GM12874 (cell line): ENCODE measurements around the gene LDHA.

Experiments
- CTCF ChIP-seq: IDR thresholded peaks from 2 replicates; pipeline ENCODE4 v1.5.1; 2011; ENCODE audit warnings: low read depth, mild to moderate bottlenecking, control low read depth, low read length, moderate library complexity; ENCODE audit not compliant: insufficient read depth

LDHA gene

DNA sequence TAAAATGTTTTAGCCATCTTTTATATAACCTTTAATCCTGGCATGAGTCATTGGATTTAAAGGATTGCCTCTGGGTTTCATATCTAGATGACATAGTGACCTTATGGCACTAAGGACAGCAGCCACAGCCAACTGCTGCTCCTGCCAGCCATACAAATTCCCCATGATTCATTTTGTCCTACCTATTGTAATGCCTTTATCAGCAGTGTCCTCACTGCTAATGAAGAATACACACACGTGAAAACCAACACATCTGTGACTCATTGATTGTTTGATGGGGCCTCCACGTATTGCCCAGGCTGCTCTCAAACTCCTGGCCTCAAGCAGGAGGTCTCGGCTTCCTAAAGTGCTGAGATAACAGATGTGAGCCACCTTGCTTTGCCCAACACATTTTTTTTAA lies 63.1 kb downstream of the LDHA start:
- TF ChIP-seq CTCF: no peak
